CD4-positive, alpha-beta T cell (primary cell): ENCODE results near the gene TMEM81. TPM values are rescaled to one million over a fixed set of nuclear protein-coding genes. Genes with fewer than 3 reads are reported as not detected.

Experiments used
- ATAC-seq: fragments of 200-7000 bp; cut with Tn5 transposase; one replicate; pipeline ENCODE4 v1.10.0; 2022; ENCODE audit warnings: mild to moderate bottlenecking; ENCODE audit not compliant: poor library complexity
- CTCF ChIA-PET: fragments of 350-600 bp; sonication (Branson Sonifier 250); formaldehyde crosslinking; loops from one replicate; lab custom pipeline; 2021; ENCODE audit warnings: antibody characterized with exemption, inconsistent platforms; lab: Charles Lee
- POLR2A ChIA-PET: fragments of 350-600 bp; sonication (Branson Sonifier 250); formaldehyde crosslinking; loops from one replicate; lab custom pipeline; 2021; ENCODE audit warnings: antibody characterized with exemption, inconsistent platforms; lab: Charles Lee
- DNase-seq, 14 experiments: peaks; one replicate each; pipeline ENCODE4 v3.0.0-alpha.2; 2013 to 2020; ENCODE audit warnings: mixed read lengths in 2 of 14
- H3K27ac ChIP-seq, 2 donors: one replicate each; pipeline versions ENCODE4 v1.5.1 to v1.7.0; 2013; ENCODE audit warnings: low read length in 2 of 2, low read depth in 1 of 2, mild to moderate bottlenecking in 1 of 2
- H3K27me3 ChIP-seq, 2 experiments: 1 replicate in 1 of 2; 2 replicates in 1 of 2; pipeline versions ENCODE4 v1.6.1 to v1.7.0; 2013; ENCODE audit warnings: low read length in 2 of 2, control low read depth in 1 of 2, mild to moderate bottlenecking in 1 of 2, moderate library complexity in 1 of 2; ENCODE audit not compliant: insufficient read depth in 2 of 2, control insufficient read depth in 1 of 2
- H3K36me3 ChIP-seq: one replicate; pipeline ENCODE4 v1.6.1; 2013; ENCODE audit warnings: low read length, control low read depth; ENCODE audit not compliant: insufficient read depth
- H3K4me1 ChIP-seq: one replicate; pipeline ENCODE4 v1.6.1; 2013; ENCODE audit warnings: low read length, control low read depth; ENCODE audit not compliant: insufficient read depth
- H3K4me3 ChIP-seq: one replicate; pipeline ENCODE4 v1.5.1; 2013; ENCODE audit warnings: mild to moderate bottlenecking, low read length, moderate library complexity
- H3K9me3 ChIP-seq, 2 experiments: 1 replicate in 1 of 2; 2 replicates in 1 of 2; pipeline versions ENCODE4 v1.6.1 to v1.7.0; 2013; ENCODE audit warnings: low read length in 2 of 2, mild to moderate bottlenecking in 2 of 2, control low read depth in 1 of 2, moderate library complexity in 1 of 2; ENCODE audit not compliant: control insufficient read depth in 1 of 2, insufficient read depth in 1 of 2
- H3K27ac Mint-ChIP-seq: one replicate; pipeline ENCODE4 v1.8.0; 2020; ENCODE audit warnings: mixed read lengths
- H3K27me3 Mint-ChIP-seq: one replicate; pipeline ENCODE4 v1.8.0; 2021; ENCODE audit warnings: mixed read lengths
- H3K36me3 Mint-ChIP-seq: one replicate; pipeline ENCODE4 v1.8.0; 2021; ENCODE audit warnings: low read depth, mixed read lengths
- H3K4me1 Mint-ChIP-seq: one replicate; pipeline ENCODE4 v1.8.0; 2021; ENCODE audit warnings: low read depth, mixed read lengths
- H3K4me3 Mint-ChIP-seq: one replicate; pipeline ENCODE4 v1.8.0; 2020; ENCODE audit warnings: mild to moderate bottlenecking, mixed read lengths
- H3K9me3 Mint-ChIP-seq: one replicate; pipeline ENCODE4 v1.8.0; 2020; ENCODE audit warnings: mixed read lengths
- CTCF ChIP-seq: fragments of 200-600 bp; IDR thresholded peaks from one replicate; pipeline ENCODE4 v1.8.0; 2022; ENCODE audit warnings: antibody characterized with exemption, mild to moderate bottlenecking
- intact Hi-C, 2 experiments: fragments of 100-400 bp; cut with DNase I in 1 of 2; cut with micrococcal nuclease in 1 of 2; formaldehyde crosslinking; loops; one replicate each; pipeline versions ENCODE4 v1.15.1 to v1.9.0; 2023 to 2025; cut with DNase I, micrococcal nuclease
- total RNA-seq, 174 experiments: library from RNA in 2 of 174; stranded (reverse) in 2 of 174; gene quantifications; one replicate each; pipeline ENCODE4 v1.2.3 and lab custom pipeline; 2021 to 2026

The TMEM81 gene
- total RNA-seq, 2 experiments from 2014 or later = 2.1 to 2.2 TPM

- Mint-ChIP-seq H3K36me3 (no peaks in the 10 kb centered on the region), H3K27me3 (no peaks in the 10 kb centered on the region), H3K9me3 (no peaks in the 10 kb centered on the region), H3K4me3 (no peak overlapping the region), H3K27ac (no peak overlapping the region), H3K4me1 (no peaks in the 10 kb centered on the region)
- intact Hi-C loops = no loop called here
- Histone ChIP-seq H3K9me3 (no peaks in the 10 kb centered on the region), H3K27me3 (no peaks in the 10 kb centered on the region), H3K4me1 (no peaks in the 10 kb centered on the region), H3K27ac (no peak overlapping the region), H3K4me3 (no peak overlapping the region), H3K36me3 (no peaks in the 10 kb centered on the region)
- no peak for DNase-seq
- ChIA-PET POLR2A (no interaction called here), CTCF (interaction anchor here (1.3 kb wide), 1 partner anchor 10 kb away, joined by 3 read pairs; no protein-coding TSS in a partner anchor)
- no peak for ATAC-seq
- TF ChIP-seq CTCF = no peak
Observed at GRCh38 chr1:205071028-205071409, 13.2 kb downstream of the TMEM81 start.

GRCh38 chr1:205069371-205070125, 14.7 kb downstream of the TMEM81 start:
- ATAC-seq = no peak
- no peaks in the 10 kb centered on the region for H3K27me3 ChIP-seq
- H3K9me3 ChIP-seq = no peaks in the 10 kb centered on the region
- no peaks in the 10 kb centered on the region for H3K36me3 ChIP-seq
- no peaks in the 10 kb centered on the region for H3K36me3 Mint-ChIP-seq
- H3K4me3 Mint-ChIP-seq = no peak overlapping the region
- no peak overlapping the region for H3K27ac Mint-ChIP-seq
- no peak for DNase-seq
- H3K27me3 Mint-ChIP-seq = no peaks in the 10 kb centered on the region
- ChIA-PET CTCF (interaction anchor here (0.7 kb wide), 1 partner anchor 8 kb away, joined by 3 read pairs; no protein-coding TSS in a partner anchor), POLR2A (no interaction called here)
- TF ChIP-seq CTCF = no peak
- no peaks in the 10 kb centered on the region for H3K9me3 Mint-ChIP-seq
- no peak overlapping the region for H3K27ac ChIP-seq
- H3K4me3 ChIP-seq = no peak overlapping the region
- no peaks in the 10 kb centered on the region for H3K4me1 ChIP-seq
- no peaks in the 10 kb centered on the region for H3K4me1 Mint-ChIP-seq
- intact Hi-C loops = no loop called here

GRCh38 chr1:205068457-205069040, 15.7 kb downstream of the TMEM81 start:
- H3K4me1 ChIP-seq = no peaks in the 10 kb centered on the region
- no peak overlapping the region for H3K27ac ChIP-seq
- no peaks in the 10 kb centered on the region for H3K36me3 ChIP-seq
- no peaks in the 10 kb centered on the region for H3K4me1 Mint-ChIP-seq
- intact Hi-C loops = no loop called here
- ATAC-seq (no peak), DNase-seq (no peak)
- no peaks in the 10 kb centered on the region for H3K27me3 ChIP-seq
- H3K4me3 ChIP-seq = no peak overlapping the region
- ChIA-PET CTCF (no interaction called here), POLR2A (no interaction called here)
- H3K9me3 Mint-ChIP-seq = no peaks in the 10 kb centered on the region
- H3K27me3 Mint-ChIP-seq = no peaks in the 10 kb centered on the region
- no peaks in the 10 kb centered on the region for H3K9me3 ChIP-seq
- H3K36me3 Mint-ChIP-seq = no peaks in the 10 kb centered on the region
- no peak overlapping the region for H3K27ac Mint-ChIP-seq
- TF ChIP-seq CTCF = no peak
- no peak overlapping the region for H3K4me3 Mint-ChIP-seq
